Suprapubic skin (tissue), 4 donors: ENCODE data around the gene TAF11L7. TPM values are rescaled to one million over a fixed set of nuclear protein-coding genes. Genes with fewer than 3 reads are reported as not detected.
"Not testable (repeated sequence)": the region's sequence is repeated elsewhere in the genome, so short reads cannot be mapped to it uniquely, and the experiment has no call there.

ENCODE experiments used
- DNase-seq, 2 donors: peaks; one replicate each; pipeline ENCODE4 v3.0.0-alpha.2; 2019; ENCODE audit warnings: low spot score in 2 of 2
- H3K27ac ChIP-seq: fragments of 200-600 bp; sonication (generic); one replicate; pipeline ENCODE4 v1.5.1; 2019
- H3K27me3 ChIP-seq: fragments of 200-600 bp; sonication (generic); one replicate; pipeline ENCODE4 v1.5.1; 2019
- H3K36me3 ChIP-seq: fragments of 200-600 bp; sonication (generic); one replicate; pipeline ENCODE4 v1.5.1; 2019
- H3K4me1 ChIP-seq: fragments of 200-600 bp; sonication (generic); one replicate; pipeline ENCODE4 v1.5.1; 2019
- H3K4me3 ChIP-seq: fragments of 200-600 bp; sonication (generic); one replicate; pipeline ENCODE4 v1.5.1; 2019; ENCODE audit warnings: mild to moderate bottlenecking
- H3K9me3 ChIP-seq: fragments of 200-600 bp; sonication (generic); one replicate; pipeline ENCODE4 v1.5.1; 2019
- EP300 ChIP-seq: sonication (generic); formaldehyde crosslinking; IDR thresholded peaks from one replicate; pipeline ENCODE4 v1.6.1; 2017; ENCODE audit warnings: antibody characterized with exemption
- POLR2A ChIP-seq, 2 donors: fragments of 450-650 bp; IDR thresholded peaks; one replicate each; pipeline ENCODE4 v1.6.1; 2017; ENCODE audit warnings: antibody characterized with exemption in 2 of 2, mild to moderate bottlenecking in 2 of 2, moderate library complexity in 2 of 2
- POLR2AphosphoS5 ChIP-seq, 3 donors: sonication (generic); formaldehyde crosslinking; IDR thresholded peaks; one replicate each; pipeline ENCODE4 v1.6.1; 2017; ENCODE audit warnings: antibody characterized with exemption in 3 of 3
- whole genome bisulfite sequencing: methylation state at CpG from one replicate; pipeline ENCODE4 v1.1.5; 2018; 5-methylcytosine and 5-hydroxymethylcytosine counted together
- total RNA-seq, 4 donors: library from RNA; depleted of rRNA; stranded (reverse); fragments of >200 nt; gene quantifications; one replicate each; pipeline ENCODE4 v1.1.0, GENCODE V29; 2016
- TF ChIP-seq, protein P1 (sequence below), 2 donors: fragments of 200-600 bp in 1 of 2; fragments of 450-650 bp in 1 of 2; sonication (generic) in 1 of 2; IDR thresholded peaks; one replicate each; pipeline ENCODE4 v1.5.1; 2016 to 2019; ENCODE audit warnings: antibody characterized with exemption in 2 of 2, mild to moderate bottlenecking in 1 of 2, moderate library complexity in 1 of 2

The TAF11L7 gene
- total RNA-seq = not detected

- H3K4me1 ChIP-seq, H3K4me3 ChIP-seq, H3K9me3 ChIP-seq, H3K36me3 ChIP-seq, H3K27ac ChIP-seq, DNase-seq, H3K27me3 ChIP-seq: not testable (repeated sequence)
- no CpG with 5 or more reads among the region's 16 CpGs for WGBS
Measured at GRCh38 chr5:17585658-17586057, at the start of gene TAF11L7. TAF11L7 (minus strand) TSS chr5:17585758.

DNA sequence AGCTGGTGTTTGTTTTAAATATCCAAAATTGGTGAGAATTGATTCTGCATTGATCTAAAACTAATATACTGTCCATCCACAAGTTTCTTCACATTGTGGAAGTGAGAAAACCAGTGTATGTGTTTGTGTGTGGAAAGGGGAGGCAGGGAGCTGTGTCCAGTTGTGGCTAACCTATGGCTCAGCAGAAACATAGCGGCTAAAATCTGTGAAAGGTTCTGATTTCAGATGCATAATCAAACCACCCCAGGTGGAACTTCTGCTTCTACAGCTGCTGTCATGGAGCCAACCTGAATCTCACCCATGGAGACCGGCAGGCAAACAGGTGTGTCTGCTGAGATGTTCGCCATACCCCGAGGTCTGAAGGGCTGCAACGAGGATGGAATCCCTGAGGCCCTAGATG is 48.6 kb upstream of the TAF11L7 start, which contains the start of gene TAF11L14:
Gene TAF11L14, plus strand, starts transcription at position 301 of the 400 bp plus-strand sequence.
- Histone ChIP-seq H3K36me3 (no peaks in the 10 kb centered on the region), H3K9me3 (no peaks in the 10 kb centered on the region), H3K27ac (no peak within 1 kb of the TSS), H3K4me3 (no peak within 1 kb of the TSS), H3K4me1 (no peaks in the 10 kb centered on the region), H3K27me3 (no peaks in the 10 kb centered on the region)
- TF ChIP-seq, protein P1, sequence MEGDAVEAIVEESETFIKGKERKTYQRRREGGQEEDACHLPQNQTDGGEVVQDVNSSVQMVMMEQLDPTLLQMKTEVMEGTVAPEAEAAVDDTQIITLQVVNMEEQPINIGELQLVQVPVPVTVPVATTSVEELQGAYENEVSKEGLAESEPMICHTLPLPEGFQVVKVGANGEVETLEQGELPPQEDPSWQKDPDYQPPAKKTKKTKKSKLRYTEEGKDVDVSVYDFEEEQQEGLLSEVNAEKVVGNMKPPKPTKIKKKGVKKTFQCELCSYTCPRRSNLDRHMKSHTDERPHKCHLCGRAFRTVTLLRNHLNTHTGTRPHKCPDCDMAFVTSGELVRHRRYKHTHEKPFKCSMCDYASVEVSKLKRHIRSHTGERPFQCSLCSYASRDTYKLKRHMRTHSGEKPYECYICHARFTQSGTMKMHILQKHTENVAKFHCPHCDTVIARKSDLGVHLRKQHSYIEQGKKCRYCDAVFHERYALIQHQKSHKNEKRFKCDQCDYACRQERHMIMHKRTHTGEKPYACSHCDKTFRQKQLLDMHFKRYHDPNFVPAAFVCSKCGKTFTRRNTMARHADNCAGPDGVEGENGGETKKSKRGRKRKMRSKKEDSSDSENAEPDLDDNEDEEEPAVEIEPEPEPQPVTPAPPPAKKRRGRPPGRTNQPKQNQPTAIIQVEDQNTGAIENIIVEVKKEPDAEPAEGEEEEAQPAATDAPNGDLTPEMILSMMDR (IDR thresholded peaks at IDR 0.05) = no peak
- TF ChIP-seq POLR2AphosphoS5 (IDR thresholded peaks at IDR 0.05) = no peak
- TF ChIP-seq POLR2A (IDR thresholded peaks at IDR 0.05) = no peak
- no peak for TF ChIP-seq EP300
- WGBS = 62% methylated on average over 4 of the region's 5 CpGs
- no peak for DNase-seq

DNA sequence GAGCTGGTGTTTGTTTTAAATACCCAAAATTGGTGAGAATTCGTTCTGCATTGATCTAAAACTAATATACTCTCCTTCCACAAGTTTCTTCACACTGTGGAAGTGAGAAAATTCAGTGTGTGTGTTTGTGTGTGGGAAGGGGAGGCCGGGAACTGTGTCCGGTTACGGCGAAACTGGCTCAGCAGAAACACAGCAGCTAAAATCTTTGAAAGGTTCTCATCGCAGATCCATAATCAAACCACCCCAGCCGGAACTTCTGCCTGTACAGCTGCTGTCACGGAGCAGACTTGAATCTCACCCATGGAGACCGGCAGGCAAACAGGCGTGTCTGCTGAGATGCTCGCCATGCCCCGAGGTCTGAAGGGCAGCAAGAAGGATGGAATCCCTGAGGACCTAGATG is 46.2 kb upstream of the TAF11L7 start, which contains the start of gene TAF11L13:
Gene TAF11L13, plus strand, starts transcription at position 301 of the 400 bp plus-strand sequence.
- not testable (repeated sequence) for H3K27me3 ChIP-seq, H3K27ac ChIP-seq, H3K4me3 ChIP-seq, DNase-seq, H3K9me3 ChIP-seq, H3K4me1 ChIP-seq, H3K36me3 ChIP-seq
- WGBS = no CpG with 5 or more reads among the region's 12 CpGs

DNA sequence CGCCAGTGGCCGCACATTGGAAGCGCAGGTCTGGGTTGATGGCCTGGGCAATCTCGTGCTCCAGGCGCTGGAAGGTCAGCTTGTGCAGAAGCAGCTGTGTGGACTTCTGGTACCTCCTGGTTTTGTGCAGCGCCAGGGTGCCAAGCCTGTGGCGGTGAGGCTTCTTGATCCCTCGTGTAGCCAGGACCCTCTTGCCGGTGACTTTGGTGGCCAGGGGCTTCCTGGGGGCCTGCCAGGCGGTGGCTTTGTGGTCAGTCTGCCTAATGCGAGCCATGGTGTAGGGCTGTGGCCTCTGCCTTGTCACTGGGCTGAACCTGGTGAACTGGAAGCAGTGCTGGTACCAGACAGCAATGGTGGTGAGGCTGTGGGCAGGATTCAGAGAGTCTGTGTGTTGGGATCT is 40.1 kb upstream of the TAF11L7 start:
- Histone ChIP-seq H3K27ac (no peak overlapping the region), H3K27me3 (no peaks in the 10 kb centered on the region), H3K9me3 (no peaks in the 10 kb centered on the region), H3K4me3 (no peak overlapping the region), H3K4me1 (no peaks in the 10 kb centered on the region), H3K36me3 (no peaks in the 10 kb centered on the region)
- DNase-seq = no peak
- WGBS = no CpG with 5 or more reads among the region's 11 CpGs
- no peak for TF ChIP-seq POLR2A (IDR thresholded peaks at IDR 0.05)
- no peak for TF ChIP-seq POLR2AphosphoS5 (IDR thresholded peaks at IDR 0.05)
- TF ChIP-seq, protein P1 (IDR thresholded peaks at IDR 0.05) = no peak
- TF ChIP-seq EP300 = no peak

GRCh38 chr5:17620627-17621026 is 35.1 kb upstream of the TAF11L7 start:
- no peak for DNase-seq
- Histone ChIP-seq H3K36me3 (no peaks in the 10 kb centered on the region), H3K27ac (no peak overlapping the region), H3K4me1 (no peaks in the 10 kb centered on the region), H3K4me3 (no peak overlapping the region), H3K27me3 (no peaks in the 10 kb centered on the region), H3K9me3 (no peaks in the 10 kb centered on the region)
- 100% methylated on average over 1 of the region's 17 CpGs for WGBS
- TF ChIP-seq EP300 (no peak), POLR2A (IDR thresholded peaks at IDR 0.05) (no peak), POLR2AphosphoS5 (IDR thresholded peaks at IDR 0.05) (no peak)
- TF ChIP-seq, protein P1 (IDR thresholded peaks at IDR 0.05) = no peak

DNA sequence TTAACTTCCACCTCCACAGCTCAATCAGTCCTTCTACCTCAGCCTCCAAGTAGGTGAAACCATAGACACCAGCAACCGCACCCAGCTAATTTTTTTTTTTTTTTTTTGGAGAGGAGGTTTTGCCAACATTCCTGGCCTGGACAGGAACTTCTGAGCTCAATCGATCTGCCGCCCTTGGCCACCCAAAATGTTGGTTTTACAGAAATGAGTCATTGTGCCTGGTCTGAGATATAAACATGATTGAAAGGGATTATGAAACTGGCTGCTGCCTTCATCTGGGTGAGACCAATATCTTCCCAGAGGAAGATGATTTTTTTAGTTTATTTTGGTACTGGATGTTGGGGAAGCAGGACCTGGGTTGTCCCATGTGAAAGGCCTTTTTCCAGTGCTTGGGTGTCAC is 33.8 kb upstream of the TAF11L7 start:
- Histone ChIP-seq H3K36me3 (no peaks in the 10 kb centered on the region), H3K4me1 (no peaks in the 10 kb centered on the region), H3K27ac (no peak overlapping the region), H3K27me3 (no peaks in the 10 kb centered on the region), H3K9me3 (no peaks in the 10 kb centered on the region), H3K4me3 (no peak overlapping the region)
- no peak for DNase-seq
- 38% methylated on average over 3 of the region's 3 CpGs for WGBS
- TF ChIP-seq, protein P1 (IDR thresholded peaks at IDR 0.05) = no peak
- no peak for TF ChIP-seq EP300
- no peak for TF ChIP-seq POLR2A (IDR thresholded peaks at IDR 0.05)
- no peak for TF ChIP-seq POLR2AphosphoS5 (IDR thresholded peaks at IDR 0.05)
